HAP-1 (cell line): ENCODE data around the gene AADACL4.

ENCODE experiments used
- DNase-seq, 2 experiments: peaks; one replicate each; pipeline ENCODE4 v3.0.0-alpha.2; 2016 to 2020; ENCODE audit warnings: low spot score in 2 of 2
- H3K27me3 ChIP-seq: fragments of 250-450 bp; sonication (Bioruptor Pico); 2 replicates; pipeline ENCODE4 v1.5.1; 2020; ENCODE audit warnings: low read depth, mild to moderate bottlenecking, moderate library complexity
- H3K36me3 ChIP-seq: fragments of 250-450 bp; sonication (Bioruptor Pico); replicated peaks from 2 replicates; pipeline ENCODE4 v1.5.1; 2020; ENCODE audit warnings: mild to moderate bottlenecking
- H3K4me1 ChIP-seq: fragments of 250-450 bp; sonication (Bioruptor Pico); 2 replicates; pipeline ENCODE4 v1.5.1; 2020; ENCODE audit warnings: mild to moderate bottlenecking
- H3K4me3 ChIP-seq: fragments of 250-450 bp; sonication (Bioruptor Pico); 2 replicates; pipeline ENCODE4 v1.5.1; 2020; ENCODE audit warnings: mild to moderate bottlenecking, moderate library complexity
- H3K9me3 ChIP-seq: fragments of 250-450 bp; sonication (Bioruptor Pico); 2 replicates; pipeline ENCODE4 v1.5.1; 2020; ENCODE audit warnings: mild to moderate bottlenecking, moderate library complexity
- in situ Hi-C: fragments of 300-500 bp; cut with MboI; formaldehyde crosslinking; loops from 3 replicates; pipeline ENCODE4 v1.14.3; 2020; ENCODE audit warnings: low sequenced_read_pairs, inconsistent platforms, mixed read lengths

The AADACL4 gene

GRCh38 chr1:12627296-12627695 is 16.6 kb upstream of the AADACL4 start:
- H3K4me1 ChIP-seq = peaks cover 15% of the 10 kb centered on the region
- in situ Hi-C loops = no loop called here
- peak; percentile 82 to 90 for DNase-seq
- H3K4me3 ChIP-seq = no peak overlapping the region
- peaks cover 4% of the 10 kb centered on the region; the same call in 1 of the 2 replicates for H3K9me3 ChIP-seq
- H3K36me3 ChIP-seq = no peaks in the 10 kb centered on the region
- H3K27me3 ChIP-seq = no peaks in the 10 kb centered on the region

- H3K36me3 ChIP-seq = no peaks in the 10 kb centered on the region
- in situ Hi-C loops = no loop called here
- peaks cover 4% of the 10 kb centered on the region; the same call in 1 of the 2 replicates for H3K9me3 ChIP-seq
- H3K27me3 ChIP-seq = no peaks in the 10 kb centered on the region
- no peak overlapping the region for H3K4me3 ChIP-seq
- peaks cover 15% of the 10 kb centered on the region for H3K4me1 ChIP-seq
- no peak for DNase-seq
Measured at GRCh38 chr1:12629511-12629956, 14.4 kb upstream of the AADACL4 start.

GRCh38 chr1:12629985-12630760 is 13.7 kb upstream of the AADACL4 start:
- Histone ChIP-seq H3K36me3 (no peaks in the 10 kb centered on the region), H3K9me3 (peaks cover 4% of the 10 kb centered on the region; the same call in 1 of the 2 replicates), H3K27me3 (no peaks in the 10 kb centered on the region), H3K4me1 (peaks cover 15% of the 10 kb centered on the region), H3K4me3 (no peak overlapping the region)
- no peak for DNase-seq
- in situ Hi-C loops = no loop called here

GRCh38 chr1:12630946-12631530 is 12.8 kb upstream of the AADACL4 start:
- Histone ChIP-seq H3K9me3 (peaks cover 4% of the 10 kb centered on the region; the same call in 1 of the 2 replicates), H3K36me3 (no peaks in the 10 kb centered on the region), H3K27me3 (no peaks in the 10 kb centered on the region), H3K4me1 (peaks cover 15% of the 10 kb centered on the region), H3K4me3 (no peak overlapping the region)
- no peak for DNase-seq
- in situ Hi-C loops = no loop called here

- H3K4me3 ChIP-seq = no peak overlapping the region
- H3K4me1 ChIP-seq = peaks cover 14% of the 10 kb centered on the region
- in situ Hi-C loops = no loop called here
- no peaks in the 10 kb centered on the region for H3K36me3 ChIP-seq
- peaks cover 4% of the 10 kb centered on the region; the same call in 1 of the 2 replicates for H3K9me3 ChIP-seq
- no peak for DNase-seq
- no peaks in the 10 kb centered on the region for H3K27me3 ChIP-seq
Measured at GRCh38 chr1:12631571-12631970, 12.3 kb upstream of the AADACL4 start.

- Histone ChIP-seq H3K36me3 (no peaks in the 10 kb centered on the region), H3K9me3 (peaks cover 6% of the 10 kb centered on the region), H3K4me3 (no peak overlapping the region), H3K27me3 (no peaks in the 10 kb centered on the region), H3K4me1 (peaks cover 4% of the 10 kb centered on the region)
- DNase-seq = no peak
- in situ Hi-C loops = no loop called here
Measured at GRCh38 chr1:12634156-12634555, 9.7 kb upstream of the AADACL4 start.

GRCh38 chr1:12634696-12635202 is 9.1 kb upstream of the AADACL4 start:
- in situ Hi-C loops = no loop called here
- no peaks in the 10 kb centered on the region for H3K36me3 ChIP-seq
- peaks cover 4% of the 10 kb centered on the region for H3K4me1 ChIP-seq
- DNase-seq = no peak
- no peaks in the 10 kb centered on the region for H3K27me3 ChIP-seq
- no peak overlapping the region for H3K4me3 ChIP-seq
- H3K9me3 ChIP-seq = peaks cover 11% of the 10 kb centered on the region

- in situ Hi-C loops = no loop called here
- H3K9me3 ChIP-seq = peaks cover 27% of the 10 kb centered on the region
- peaks cover 4% of the 10 kb centered on the region for H3K4me1 ChIP-seq
- no peak overlapping the region for H3K4me3 ChIP-seq
- no peaks in the 10 kb centered on the region for H3K27me3 ChIP-seq
- no peaks in the 10 kb centered on the region for H3K36me3 ChIP-seq
- DNase-seq = peak; percentile 28 to 71
Measured at GRCh38 chr1:12636098-12636950, 7.6 kb upstream of the AADACL4 start.

GRCh38 chr1:12637693-12638092 is 6.2 kb upstream of the AADACL4 start:
- Histone ChIP-seq H3K27me3 (no peaks in the 10 kb centered on the region), H3K36me3 (no peaks in the 10 kb centered on the region), H3K4me3 (no peak overlapping the region), H3K9me3 (peaks cover 27% of the 10 kb centered on the region), H3K4me1 (peaks cover 4% of the 10 kb centered on the region)
- in situ Hi-C loops = no loop called here
- DNase-seq = no peak

GRCh38 chr1:12640237-12640957 is 3.5 kb upstream of the AADACL4 start:
- in situ Hi-C loops = no loop called here
- Histone ChIP-seq H3K9me3 (peaks cover 27% of the 10 kb centered on the region), H3K4me3 (no peak overlapping the region), H3K4me1 (peaks cover 4% of the 10 kb centered on the region), H3K27me3 (no peaks in the 10 kb centered on the region), H3K36me3 (no peaks in the 10 kb centered on the region)
- DNase-seq = no peak

- H3K36me3 ChIP-seq = no peaks in the 10 kb centered on the region
- H3K9me3 ChIP-seq = peaks cover 27% of the 10 kb centered on the region
- in situ Hi-C loops = no loop called here
- DNase-seq = no peak
- H3K4me3 ChIP-seq = no peak overlapping the region
- H3K27me3 ChIP-seq = no peaks in the 10 kb centered on the region
- H3K4me1 ChIP-seq = peaks cover 4% of the 10 kb centered on the region
Measured at GRCh38 chr1:12640958-12641272, 3.0 kb upstream of the AADACL4 start.

GRCh38 chr1:12643079-12643478 is 806 bp upstream of the AADACL4 start:
- H3K4me3 ChIP-seq = no peak overlapping the region
- no peaks in the 10 kb centered on the region for H3K27me3 ChIP-seq
- H3K9me3 ChIP-seq = peaks cover 24% of the 10 kb centered on the region
- H3K4me1 ChIP-seq = no peaks in the 10 kb centered on the region
- no peaks in the 10 kb centered on the region for H3K36me3 ChIP-seq
- in situ Hi-C loops = no loop called here
- no peak for DNase-seq

GRCh38 chr1:12644237-12644636 is 352 bp downstream of the AADACL4 start:
- Histone ChIP-seq H3K9me3 (peaks cover 20% of the 10 kb centered on the region), H3K4me1 (no peaks in the 10 kb centered on the region), H3K27me3 (no peaks in the 10 kb centered on the region), H3K36me3 (no peaks in the 10 kb centered on the region), H3K4me3 (no peak overlapping the region)
- in situ Hi-C loops = no loop called here
- DNase-seq = no peak
